ENCODE results near the gene INHA.

DNA sequence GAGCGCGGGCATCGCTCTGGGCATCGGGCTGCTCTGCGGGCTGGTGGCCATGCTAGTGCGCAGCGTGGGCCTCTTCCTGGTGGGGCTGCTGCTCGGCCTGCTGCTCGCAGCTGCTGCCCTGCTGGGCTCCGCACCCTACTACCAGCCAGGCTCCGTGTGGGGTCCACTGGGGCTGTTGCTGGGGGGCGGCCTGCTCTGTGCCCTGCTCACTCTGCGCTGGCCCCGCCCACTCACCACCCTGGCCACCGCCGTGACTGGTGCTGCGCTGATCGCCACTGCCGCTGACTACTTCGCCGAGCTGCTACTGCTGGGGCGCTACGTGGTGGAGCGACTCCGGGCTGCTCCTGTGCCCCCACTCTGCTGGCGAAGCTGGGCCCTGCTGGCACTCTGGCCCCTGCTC lies 24.5 kb upstream of the INHA start:
- TF ChIP-seq CTCF (IDR thresholded peaks at IDR 0.05) (no peak), POLR2A (IDR thresholded peaks at IDR 0.05) (no peak)

All from thyroid gland (tissue), 4 donors.